Astrocyte (in vitro differentiated cells and primary cell): ENCODE results near the gene ARMC9.

Experiments
- EZH2 ChIP-seq: IDR thresholded peaks from 2 replicates; pipeline ENCODE4 v1.6.1; 2012; ENCODE audit warnings: mild to moderate bottlenecking, low read length, inconsistent platforms; ENCODE audit not compliant: insufficient read depth
- TF ChIP-seq, protein P1 (sequence below): IDR thresholded peaks from 2 replicates; pipeline ENCODE4 v1.5.1; 2011; ENCODE audit warnings: low read depth, mild to moderate bottlenecking, inconsistent platforms, low read length, moderate library complexity; ENCODE audit not compliant: insufficient read depth

DNA sequence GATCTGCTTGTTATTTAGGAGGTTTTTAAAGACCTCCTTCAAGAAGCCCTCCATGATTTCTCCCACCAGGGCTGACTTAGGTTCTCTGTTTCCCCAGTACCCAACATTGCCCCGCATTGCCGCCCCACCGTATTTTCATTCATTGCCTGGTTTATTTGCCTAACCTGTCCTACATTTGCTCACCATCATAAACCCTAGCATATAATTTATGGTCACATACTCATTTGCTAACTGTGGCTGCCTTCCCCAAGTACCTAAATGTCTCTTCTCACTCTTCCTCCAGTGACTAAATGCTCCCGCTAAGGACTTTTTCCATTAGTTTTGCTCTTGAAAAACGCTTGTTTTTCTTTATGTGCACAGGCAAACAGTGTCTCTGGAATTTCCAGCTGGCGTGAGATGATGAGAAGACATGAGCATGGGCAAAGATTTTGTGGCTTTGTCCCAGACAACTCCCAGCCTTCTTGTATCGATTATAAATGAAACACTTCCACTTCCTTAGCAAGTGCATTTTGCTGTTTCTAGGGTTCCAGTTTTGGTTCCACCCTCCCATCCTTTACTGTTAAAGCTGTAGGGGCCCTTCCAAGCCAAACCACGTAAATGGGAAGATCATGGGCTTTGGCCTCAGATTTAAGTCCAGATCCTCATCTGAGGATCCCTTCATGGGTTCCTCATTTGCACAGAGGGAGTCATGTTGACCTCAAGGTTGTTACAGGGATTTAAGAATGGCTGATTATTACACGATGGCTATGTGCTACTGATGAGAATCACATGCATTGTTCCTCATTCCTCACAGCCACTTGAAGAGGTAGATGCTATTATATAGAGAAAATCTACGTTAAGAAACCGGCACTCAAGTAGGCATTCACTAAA is 21.0 kb upstream of the ARMC9 start:
- TF ChIP-seq, protein P1, sequence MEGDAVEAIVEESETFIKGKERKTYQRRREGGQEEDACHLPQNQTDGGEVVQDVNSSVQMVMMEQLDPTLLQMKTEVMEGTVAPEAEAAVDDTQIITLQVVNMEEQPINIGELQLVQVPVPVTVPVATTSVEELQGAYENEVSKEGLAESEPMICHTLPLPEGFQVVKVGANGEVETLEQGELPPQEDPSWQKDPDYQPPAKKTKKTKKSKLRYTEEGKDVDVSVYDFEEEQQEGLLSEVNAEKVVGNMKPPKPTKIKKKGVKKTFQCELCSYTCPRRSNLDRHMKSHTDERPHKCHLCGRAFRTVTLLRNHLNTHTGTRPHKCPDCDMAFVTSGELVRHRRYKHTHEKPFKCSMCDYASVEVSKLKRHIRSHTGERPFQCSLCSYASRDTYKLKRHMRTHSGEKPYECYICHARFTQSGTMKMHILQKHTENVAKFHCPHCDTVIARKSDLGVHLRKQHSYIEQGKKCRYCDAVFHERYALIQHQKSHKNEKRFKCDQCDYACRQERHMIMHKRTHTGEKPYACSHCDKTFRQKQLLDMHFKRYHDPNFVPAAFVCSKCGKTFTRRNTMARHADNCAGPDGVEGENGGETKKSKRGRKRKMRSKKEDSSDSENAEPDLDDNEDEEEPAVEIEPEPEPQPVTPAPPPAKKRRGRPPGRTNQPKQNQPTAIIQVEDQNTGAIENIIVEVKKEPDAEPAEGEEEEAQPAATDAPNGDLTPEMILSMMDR: no peak
- no peak for TF ChIP-seq EZH2
